ENCODE results near the gene GABRG3.

GABRG3 gene

DNA sequence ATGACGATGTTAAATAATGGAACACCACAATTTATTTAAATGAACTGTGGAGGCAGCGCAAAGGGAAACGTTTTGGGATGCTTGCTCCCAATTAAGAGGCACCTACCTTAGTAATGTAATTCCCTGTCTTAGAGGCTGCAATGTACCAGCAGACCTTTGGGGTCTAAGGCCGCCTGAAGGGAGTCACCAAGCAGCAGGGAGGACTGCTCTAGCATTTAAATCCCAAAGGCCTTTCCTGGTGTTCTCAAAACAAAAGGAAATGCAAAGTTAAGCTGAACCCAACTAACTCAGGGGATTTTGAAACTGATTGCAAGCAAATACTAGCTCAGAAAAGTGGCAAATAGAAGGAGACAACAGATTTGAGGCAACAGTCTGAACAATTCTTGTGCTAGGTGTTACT is 510.8 kb downstream of the GABRG3 start:
- no peak for DNase-seq

GRCh38 chr15:27482287-27482686 is 511.3 kb downstream of the GABRG3 start:
- DNase-seq = no peak

DNA sequence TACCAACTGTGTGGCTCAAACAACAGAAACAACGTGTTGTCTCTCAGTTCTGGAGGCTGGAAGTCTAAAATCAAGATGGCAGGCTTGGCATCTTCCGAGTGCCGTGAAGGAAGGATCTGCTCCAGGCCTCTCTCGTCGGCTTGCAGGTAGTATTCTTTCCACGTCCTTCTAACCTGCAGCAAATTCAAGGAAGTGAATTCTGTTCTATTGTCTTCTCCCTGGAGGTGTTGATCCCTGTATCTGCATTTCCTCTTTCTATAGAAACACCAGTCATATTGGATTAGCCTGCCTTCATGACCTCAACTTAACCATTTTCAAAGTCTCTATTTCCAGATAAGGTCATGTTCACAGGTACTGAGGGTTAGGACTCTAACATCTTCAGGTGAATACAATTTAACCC is 512.1 kb downstream of the GABRG3 start:
- DNase-seq = no peak

DNA sequence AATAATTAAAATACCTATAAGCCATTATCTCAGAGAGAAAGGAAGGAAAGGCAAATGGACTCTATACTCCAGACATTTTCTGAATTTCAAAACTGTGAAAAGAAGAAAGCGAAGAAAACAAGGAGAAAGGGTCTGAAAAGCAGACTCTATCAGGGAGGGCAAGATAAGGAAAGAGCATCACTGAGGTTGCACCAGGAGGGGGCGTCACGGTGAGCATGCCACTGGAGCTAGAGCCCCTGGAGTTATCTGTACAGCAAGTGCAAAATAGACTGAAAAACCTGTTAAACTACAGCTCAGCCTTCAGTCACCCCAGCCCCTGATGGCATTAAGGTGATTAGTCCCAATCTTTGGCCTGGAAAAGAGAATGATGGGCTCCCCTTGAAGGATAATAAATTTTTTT is 514.3 kb downstream of the GABRG3 start:
- no peak for DNase-seq

- no peak for DNase-seq
Measured at GRCh38 chr15:27486051-27486450, 515.1 kb downstream of the GABRG3 start.

DNA sequence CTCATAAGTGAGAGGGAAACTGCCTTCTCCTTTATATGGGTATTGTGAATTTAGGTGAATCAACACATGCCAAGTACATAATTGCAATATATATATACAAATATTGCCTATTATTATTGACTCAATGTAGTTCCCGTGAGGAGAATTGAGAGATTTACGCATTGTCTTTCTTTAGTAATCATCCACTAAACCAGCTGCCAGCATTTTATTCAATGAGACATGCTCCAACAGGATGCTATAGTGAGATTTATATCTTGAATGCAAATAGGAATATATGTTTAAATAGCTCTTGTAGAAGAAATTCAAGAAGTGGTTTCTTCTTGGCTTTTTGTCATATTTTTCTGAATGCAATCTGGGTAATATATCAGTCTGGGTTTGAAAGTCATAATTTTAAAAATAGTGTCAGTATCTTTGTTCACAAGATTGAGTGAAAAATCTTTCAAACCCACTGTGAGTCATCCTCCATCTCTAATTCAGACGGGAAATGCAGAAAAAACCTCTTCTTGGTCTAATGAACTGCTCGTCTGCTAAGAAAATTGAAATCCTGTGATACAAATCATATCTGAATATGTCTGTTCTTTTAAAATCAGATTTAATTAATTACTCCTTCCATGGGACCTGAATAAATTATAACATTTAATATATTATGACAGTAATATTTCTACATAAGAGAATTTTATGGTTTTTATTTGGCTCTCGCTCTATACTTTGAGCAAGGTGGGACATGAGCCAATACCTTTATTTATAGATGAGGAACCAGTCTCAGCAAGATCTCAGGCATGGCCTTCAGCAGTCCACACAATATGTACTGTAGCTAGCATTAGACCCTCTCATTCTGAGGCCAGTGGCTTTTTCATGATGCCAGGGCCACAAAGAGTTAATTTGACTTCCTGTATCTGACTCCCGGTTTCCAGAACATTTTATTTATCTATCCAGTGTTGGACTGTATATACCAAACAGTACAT is 516.0 kb downstream of the GABRG3 start:
- DNase-seq = no peak

GRCh38 chr15:27487846-27488245 is 516.9 kb downstream of the GABRG3 start:
- DNase-seq = no peak

DNA sequence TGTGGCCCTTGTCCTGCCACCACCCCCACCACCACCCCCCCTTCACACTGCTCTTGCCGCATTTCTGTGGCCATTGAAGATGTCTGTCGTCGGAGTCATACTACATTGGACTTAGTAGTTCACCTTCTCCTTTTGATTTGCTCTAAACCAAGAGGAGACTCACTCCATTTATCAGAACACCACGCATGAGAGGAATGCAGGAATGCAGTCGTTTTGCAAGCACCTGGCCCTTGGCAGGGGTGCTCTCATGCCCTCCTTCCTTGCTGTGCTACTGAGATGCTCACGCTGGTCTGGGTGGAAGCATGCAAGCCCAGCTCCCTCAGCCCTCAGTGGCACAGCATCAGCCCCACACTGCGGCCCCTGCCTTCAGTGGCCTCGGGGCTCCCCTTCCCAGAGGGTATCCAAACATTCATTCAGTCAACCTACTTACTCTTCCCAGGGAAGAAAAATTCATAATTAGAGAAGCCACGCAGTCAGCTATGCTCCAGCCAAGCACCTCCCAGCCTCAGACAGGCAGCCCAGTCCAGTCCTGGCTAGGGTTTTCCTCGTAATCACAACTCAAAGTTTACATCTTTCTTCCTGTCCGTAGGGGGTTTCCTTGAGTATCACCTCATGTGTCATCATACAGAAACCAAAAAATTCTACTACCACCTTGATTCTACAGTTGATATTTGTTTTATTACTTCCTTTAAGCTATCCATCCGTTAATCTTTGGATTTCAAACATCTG is 520.0 kb downstream of the GABRG3 start:
- DNase-seq = no peak

GRCh38 chr15:27491666-27492621 is 521.0 kb downstream of the GABRG3 start:
- no peak for DNase-seq

DNA sequence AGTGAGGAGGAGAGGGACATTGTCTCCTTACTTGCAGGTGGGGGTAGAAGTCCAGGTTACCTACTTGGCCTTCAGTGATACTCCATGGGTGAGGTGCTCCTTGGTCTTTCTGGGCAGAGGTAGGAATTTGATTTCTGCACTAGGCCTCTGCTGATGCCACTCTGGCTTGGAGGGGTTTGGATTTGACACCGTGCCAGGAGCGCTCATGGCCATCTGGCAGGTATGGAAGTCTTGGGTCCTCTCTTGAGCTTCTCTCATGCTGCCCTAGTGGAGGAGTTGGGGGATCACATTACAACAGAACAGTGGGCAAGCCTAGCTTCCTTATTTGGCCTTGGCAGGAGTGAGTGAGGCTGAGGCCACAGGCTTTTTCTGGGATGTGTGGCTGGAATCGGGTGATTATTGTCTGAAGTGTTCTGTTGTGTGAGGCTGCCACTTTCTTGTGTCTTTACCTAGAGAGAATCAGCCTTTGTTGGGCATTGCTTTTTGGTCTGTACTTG is 525.0 kb downstream of the GABRG3 start:
- no peak for DNase-seq

DNA sequence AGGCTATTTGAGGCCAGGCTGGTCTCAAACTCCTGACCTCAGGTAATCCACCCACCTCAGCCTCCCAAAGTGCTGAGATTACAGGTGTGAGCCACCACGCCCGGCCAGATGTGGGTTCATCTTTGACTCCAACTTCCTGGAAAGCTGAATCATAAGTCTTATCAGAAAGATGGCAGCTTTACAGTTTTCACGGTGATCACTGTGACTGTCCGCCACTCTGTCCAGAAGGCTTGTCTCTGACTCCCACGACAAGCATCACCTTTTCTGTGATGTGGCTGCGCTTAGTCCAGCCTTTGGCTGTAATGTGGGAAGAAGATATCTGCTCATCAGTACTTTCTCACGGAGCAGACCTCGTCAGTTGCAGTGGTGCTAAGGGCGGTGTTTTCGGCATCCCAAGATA is 527.7 kb downstream of the GABRG3 start:
- no peak for DNase-seq

- no peak for DNase-seq
Measured at GRCh38 chr15:27499191-27499590, 528.2 kb downstream of the GABRG3 start.

- DNase-seq = no peak
Measured at GRCh38 chr15:27499719-27500118, 528.7 kb downstream of the GABRG3 start.

DNA sequence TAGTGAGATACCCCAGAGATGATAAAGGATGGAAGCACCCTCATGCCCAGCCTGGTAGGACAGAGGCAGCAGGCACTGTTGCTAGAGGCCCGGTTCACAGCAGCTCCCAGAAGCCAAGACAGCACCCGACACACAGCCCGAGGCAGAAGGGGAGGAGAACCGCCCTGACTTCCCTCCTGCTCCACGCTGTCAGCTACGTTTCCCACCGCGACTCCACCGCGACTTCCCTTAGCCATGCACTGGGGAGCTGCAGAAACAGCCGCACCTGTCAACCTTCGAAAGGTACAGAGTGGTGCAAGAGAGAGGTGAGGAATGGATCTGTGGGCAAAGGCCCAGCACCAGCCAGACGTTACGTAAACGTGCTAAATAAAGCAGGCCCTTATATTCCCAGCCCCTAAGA is 529.2 kb downstream of the GABRG3 start:
- DNase-seq = no peak

GRCh38 chr15:27506752-27507151 is 535.8 kb downstream of the GABRG3 start:
- DNase-seq = no peak

DNA sequence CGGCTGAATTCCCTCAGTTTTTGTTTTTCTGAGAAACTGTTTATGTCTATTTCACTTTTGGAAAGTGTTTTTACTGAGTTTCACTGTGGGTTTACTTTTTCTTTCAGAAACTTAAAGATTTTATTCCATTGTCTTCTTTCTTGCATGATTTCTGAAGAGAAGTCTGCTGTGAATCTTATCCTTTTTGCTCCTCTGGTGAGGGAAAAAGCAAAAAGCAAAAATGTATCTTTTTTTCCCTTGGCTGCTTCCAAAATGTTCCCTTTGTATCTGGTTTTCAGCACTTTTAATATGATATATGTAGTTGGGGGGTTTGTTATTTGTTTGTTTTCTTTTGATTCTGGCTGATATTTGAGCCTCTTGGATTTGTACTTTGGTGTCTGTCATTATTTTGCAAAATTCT is 538.0 kb downstream of the GABRG3 start:
- no peak for DNase-seq

DNA sequence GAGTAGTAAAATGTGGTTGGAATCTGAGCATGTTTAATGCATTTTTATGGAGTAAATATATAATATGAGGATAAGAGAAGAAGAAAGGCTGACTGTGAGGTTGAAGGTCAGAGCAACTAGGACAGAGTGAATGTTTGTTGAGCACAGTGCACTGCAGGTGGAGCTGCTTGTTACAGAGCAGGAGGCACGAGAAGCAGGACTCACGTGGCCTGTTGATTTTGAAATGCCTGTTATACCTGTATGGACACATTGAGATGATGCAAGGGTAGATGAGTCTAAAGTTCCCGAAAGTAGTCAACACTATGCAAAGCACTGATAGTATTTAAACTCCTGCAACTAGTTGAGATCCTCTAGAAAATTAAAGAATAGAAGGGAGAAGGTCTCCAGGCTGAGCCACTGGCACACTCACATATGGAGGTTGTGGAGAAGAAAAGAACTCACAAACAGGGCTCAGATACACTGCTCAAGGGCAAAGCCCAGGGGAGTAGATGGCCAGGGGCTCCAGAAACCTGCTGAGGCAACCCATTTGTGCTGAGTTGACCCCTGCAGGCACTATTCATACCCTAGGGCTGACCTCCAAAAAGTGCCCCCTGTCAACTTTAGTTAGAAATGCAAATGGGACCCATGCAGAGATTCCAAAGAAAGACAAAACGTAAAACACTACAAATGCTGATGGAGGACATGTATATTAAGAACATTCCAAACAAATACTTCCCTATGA is 541.5 kb downstream of the GABRG3 start:
- no peak for DNase-seq

- no peak for DNase-seq
Measured at GRCh38 chr15:27514526-27514925, 543.5 kb downstream of the GABRG3 start.

GRCh38 chr15:27527490-27528067 is 556.6 kb downstream of the GABRG3 start:
- no peak for DNase-seq

DNA sequence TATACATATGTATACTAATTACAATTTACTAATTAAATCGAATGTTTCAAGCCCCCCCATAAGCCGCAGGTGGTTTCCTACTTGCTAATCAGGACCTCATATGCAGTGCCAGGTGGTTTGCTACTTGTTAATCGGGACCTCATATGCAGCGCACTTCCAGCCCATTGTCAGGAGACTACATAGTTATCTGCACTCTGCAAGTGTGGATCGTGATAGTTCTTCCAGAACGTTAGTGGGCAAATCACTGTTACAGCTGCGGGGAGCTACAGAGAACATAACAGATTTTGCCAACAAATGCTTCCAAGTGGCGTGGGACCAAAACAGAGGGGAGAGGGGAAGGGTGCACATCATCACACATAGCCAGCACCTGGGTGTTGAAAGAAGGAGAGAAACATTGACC is 558.4 kb downstream of the GABRG3 start:
- no peak for DNase-seq

- no peak for DNase-seq
Measured at GRCh38 chr15:27530994-27531393, 560.0 kb downstream of the GABRG3 start.

DNA sequence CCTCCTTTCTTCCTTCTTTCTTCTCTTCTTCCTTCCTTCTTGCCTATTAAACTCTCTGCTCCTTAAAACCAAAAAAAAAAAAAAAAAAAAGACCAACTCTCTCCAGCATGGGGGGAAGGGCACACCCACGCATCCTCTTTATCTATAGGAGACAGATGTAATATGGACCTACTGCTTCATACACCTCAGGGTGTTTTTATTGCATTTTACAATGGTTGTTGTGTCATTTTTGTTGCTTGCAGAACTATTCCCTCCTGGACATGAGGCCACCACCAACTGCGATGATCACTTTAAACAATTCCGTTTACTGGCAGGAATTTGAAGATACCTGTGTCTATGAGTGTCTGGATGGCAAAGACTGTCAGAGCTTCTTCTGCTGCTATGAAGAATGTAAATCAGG is 561.4 kb downstream of the GABRG3 start:
- no peak for DNase-seq

Data from EL (cell line).